Measurements from ENCODE around the gene GCNT2.
"Not testable (repeated sequence)": the region's sequence is repeated elsewhere in the genome, so short reads cannot be mapped to it uniquely, and the experiment has no call there.

- TF ChIP-seq CTCF (IDR thresholded peaks at IDR 0.05; ENCODE audit: borderline replicate concordance, extremely low read depth, low read length, poor library complexity, severe bottlenecking); EZH2 (IDR thresholded peaks at IDR 0.05; ENCODE audit: borderline replicate concordance, low read depth, low read length, severe bottlenecking): not testable (repeated sequence)
Observed at GRCh38 chr6:10486944-10487588, 34.1 kb upstream of the GCNT2 start.

All from DND-41 (cell line).